ENCODE results near the gene BRD8.

- no peak for TF ChIP-seq CGGBP1 (CRISPR knock-in tag; IDR thresholded peaks at IDR 0.05)
- TF ChIP-seq CTCF (IDR thresholded peaks at IDR 0.05 in 2 of 3, conservative IDR thresholded peaks at IDR 0.05 in 1 of 3; ENCODE audit: insufficient read depth in 2 of 3, low read depth in 1 of 3, low read length in 3 of 3): no peak
- TF ChIP-seq ZKSCAN1 (IDR thresholded peaks at IDR 0.05; ENCODE audit: low read depth, low read length): no peak
- TF ChIP-seq HINFP (tag; conservative IDR thresholded peaks at IDR 0.05; ENCODE audit: low read depth): no peak
- no peak for TF ChIP-seq ZHX1 (conservative IDR thresholded peaks at IDR 0.05; ENCODE audit: low read length)
- no peak for TF ChIP-seq TRIM24 (IDR thresholded peaks at IDR 0.05)
- TF ChIP-seq JUND (IDR thresholded peaks at IDR 0.05; ENCODE audit: borderline replicate concordance, low read depth, low read length): no peak
- no peak for TF ChIP-seq JUND (tag; IDR thresholded peaks at IDR 0.05; ENCODE audit: borderline replicate concordance, low read depth, low read length)
- no peak for TF ChIP-seq POLR2A (conservative IDR thresholded peaks at IDR 0.05)
- no peak for TF ChIP-seq HIVEP1 (CRISPR knock-in tag; IDR thresholded peaks at IDR 0.05)
- TF ChIP-seq RREB1 (CRISPR knock-in tag; IDR thresholded peaks at IDR 0.05): no peak
These were observed 8.1 kb downstream of the BRD8 start for GRCh38 chr5:138170299-138170698.

All from K562 (cell line).